Measurements from ENCODE around the gene PSMD12.

PSMD12 gene

DNA sequence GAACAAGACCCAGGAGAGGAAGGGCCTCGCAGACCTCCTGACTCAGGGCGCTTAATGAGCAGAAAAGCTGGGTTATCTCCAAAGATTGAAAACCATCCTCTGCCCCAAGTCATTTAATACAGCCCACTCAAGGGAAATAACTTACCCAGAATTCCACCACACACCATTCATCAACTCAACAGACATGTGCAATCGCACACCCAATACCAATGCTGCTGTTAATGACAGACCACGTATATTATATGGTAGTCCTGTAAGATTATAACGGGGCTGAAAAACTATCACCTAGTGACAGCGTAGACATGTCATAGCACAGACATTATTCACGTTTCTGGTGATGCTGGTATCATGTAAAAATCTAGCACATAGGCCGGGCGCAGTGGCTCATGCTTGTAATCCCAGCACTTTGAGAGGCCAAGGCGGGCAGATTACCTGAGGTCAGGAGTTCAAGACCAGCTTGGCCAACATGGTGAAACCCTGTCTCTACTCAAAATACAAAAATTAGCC lies 68.9 kb downstream of the PSMD12 start:
- no peak for DNase-seq

GRCh38 chr17:67294451-67295199 lies 71.8 kb downstream of the PSMD12 start:
- no peak for DNase-seq

DNA sequence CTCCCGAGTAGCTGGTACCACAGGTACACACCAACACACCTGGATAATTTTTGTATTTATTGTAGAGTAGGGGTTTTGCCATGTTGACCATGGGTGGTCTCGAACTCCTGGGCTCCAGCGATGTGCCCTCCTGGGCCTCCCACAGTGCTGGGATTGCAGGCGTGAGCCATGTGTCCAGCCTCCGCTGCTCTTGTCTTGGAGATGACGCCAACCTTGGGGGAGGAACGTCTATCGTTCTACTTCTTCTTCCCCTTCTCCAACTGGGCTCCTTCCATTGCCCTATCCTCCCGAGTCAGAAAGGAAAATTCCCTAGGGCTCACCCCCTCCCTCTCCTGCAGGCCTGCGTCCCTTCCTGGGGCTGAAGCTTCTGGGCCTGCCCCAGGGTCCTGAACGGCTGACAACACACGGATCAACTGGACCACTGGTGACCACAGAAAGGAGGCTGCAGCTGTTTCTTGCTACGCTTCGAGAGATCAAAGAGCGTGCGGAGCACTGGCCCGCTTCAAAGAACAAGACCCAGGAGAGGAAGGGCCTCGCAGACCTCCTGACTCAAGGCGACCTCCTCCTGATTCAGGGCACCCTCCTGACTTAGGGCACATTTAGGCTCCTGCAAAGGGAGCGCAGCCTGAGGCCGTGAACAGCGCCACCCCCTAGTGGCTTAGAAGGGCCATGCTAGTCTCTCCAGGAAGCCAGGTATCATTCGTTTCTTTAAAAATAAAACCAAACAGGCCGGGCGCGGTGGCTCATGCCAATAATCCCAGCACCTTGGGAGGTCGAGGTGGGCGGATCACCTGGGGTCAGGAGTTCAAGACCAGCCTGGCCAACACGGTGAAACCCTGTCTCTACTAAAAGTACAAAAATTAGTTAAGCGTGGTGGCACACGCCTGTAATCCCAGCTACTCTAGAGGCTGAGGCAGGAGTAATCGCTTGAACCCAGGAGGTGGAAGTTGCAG lies 72.8 kb downstream of the PSMD12 start:
- peak; percentile 31 for DNase-seq

GRCh38 chr17:67290711-67291291 lies 75.6 kb downstream of the PSMD12 start:
- no peak for DNase-seq

GRCh38 chr17:67290244-67290643 lies 76.1 kb downstream of the PSMD12 start:
- DNase-seq, result no peak

DNA sequence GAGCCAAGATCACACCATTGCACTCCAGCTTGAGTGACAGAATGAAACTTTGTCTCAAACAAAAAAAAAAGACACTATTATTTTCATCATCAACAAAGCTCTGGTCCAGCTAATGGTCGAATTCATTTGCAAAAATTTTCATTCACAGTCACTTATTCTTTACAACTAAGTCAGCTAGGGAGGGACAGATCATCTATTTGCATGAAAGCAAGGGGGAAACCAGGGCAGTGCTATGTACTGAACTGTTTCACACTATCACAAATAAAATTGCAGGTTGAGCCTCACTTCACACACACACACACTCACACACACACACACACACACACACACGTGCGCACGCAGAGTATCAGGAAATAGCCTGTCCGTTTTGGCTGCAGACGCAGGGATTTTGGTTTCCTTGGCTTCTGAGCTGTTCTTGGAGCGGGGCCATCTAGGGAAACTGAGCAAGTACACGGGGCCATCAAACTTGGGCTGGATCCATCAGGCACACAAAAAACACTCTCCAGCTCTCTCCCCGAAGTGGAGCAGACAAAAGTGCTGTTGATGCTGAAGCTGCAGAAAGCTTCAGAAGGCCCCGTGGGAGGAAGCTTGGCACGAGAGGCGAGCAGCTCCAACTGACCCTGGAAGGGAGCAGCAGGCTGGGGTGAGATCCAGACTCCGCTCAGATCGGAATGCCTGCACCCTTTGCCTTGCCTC lies 77.0 kb downstream of the PSMD12 start:
- no peak for DNase-seq

Measured in effector CD8-positive, alpha-beta T cell (primary cell).